ENCODE measurements around the gene NCAPD2.

NCAPD2 gene

GRCh38 chr12:6462234-6462995, 31.5 kb upstream of the NCAPD2 start:
- TF ChIP-seq CTCF (IDR thresholded peaks at IDR 0.05) = no peak

DNA sequence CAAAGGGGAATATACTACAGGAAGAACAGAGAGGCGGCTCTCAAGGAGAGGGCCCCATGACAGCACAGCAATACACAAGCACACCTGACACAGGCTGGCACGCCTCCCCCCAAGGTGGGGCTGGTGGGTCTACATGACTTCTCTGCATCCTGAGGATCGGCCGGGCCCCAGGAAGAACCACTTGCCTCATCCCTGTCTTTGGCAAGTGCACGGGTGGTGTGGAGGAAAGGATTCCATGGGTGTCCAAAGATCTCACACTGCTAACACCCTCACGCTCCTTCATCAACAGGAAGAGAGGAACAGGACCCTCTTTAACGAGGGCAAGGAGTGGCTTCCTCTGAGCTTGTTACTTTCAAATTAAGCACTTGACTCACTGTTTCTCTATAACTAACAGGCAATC, 30.7 kb upstream of the NCAPD2 start:
- TF ChIP-seq CTCF (IDR thresholded peaks at IDR 0.05) = no peak

- TF ChIP-seq CTCF (IDR thresholded peaks at IDR 0.05) = no peak
These were observed 30.0 kb upstream of the NCAPD2 start for GRCh38 chr12:6463858-6464257.

- no peak for TF ChIP-seq CTCF (IDR thresholded peaks at IDR 0.05)
These were observed 29.4 kb upstream of the NCAPD2 start for GRCh38 chr12:6464531-6464930.

DNA sequence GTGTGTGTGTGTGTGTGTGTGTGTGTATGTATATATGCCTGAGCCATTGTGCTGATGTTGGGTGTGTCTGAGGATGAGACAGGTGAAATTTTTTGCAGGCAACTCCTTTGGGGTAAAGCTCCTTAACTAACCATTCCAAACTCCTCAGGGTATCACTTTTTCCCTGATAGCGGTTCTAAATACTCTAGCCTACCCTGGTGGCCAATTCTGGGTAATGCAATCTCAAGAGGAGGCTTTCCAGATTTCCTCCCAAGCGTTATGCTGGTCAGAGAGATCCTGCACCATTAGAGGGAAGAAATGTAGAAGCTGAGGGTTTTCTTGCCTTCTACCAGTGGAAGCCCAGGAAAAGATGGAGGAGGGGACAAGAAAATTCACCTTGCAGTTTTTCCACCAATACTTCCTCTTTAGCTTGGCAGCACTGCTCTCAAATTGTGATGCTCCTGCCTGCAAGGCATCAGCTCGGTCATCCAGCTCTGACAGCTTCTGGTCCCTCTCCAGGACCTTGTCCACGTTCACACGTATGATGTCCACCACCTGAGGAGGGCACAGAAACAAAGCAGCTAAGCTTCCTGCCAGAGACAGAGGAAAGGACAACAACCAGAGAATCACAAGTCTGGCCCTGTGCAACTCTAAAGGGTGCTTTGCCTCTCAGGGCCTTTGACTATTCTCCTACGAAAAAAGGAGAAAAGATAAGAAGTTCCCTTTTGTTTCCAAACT, 28.3 kb upstream of the NCAPD2 start:
- peak; percentile 80 for TF ChIP-seq CTCF (IDR thresholded peaks at IDR 0.05)

- no peak for TF ChIP-seq CTCF (IDR thresholded peaks at IDR 0.05)
These were observed 27.7 kb upstream of the NCAPD2 start for GRCh38 chr12:6466184-6466573.

- TF ChIP-seq CTCF (IDR thresholded peaks at IDR 0.05) = no peak
These were observed 25.7 kb upstream of the NCAPD2 start for GRCh38 chr12:6468283-6468575.
